H9 (cell line): ENCODE results near the gene AKNA. TPM values are rescaled to one million over a fixed set of nuclear protein-coding genes. Genes with fewer than 3 reads are reported as not detected.

Source experiments
- DNase-seq: peaks from one replicate; pipeline ENCODE4 v3.0.0-alpha.2; 2017
- H2AFZ ChIP-seq: one replicate; pipeline ENCODE4 v1.6.1; 2013; ENCODE audit warnings: mild to moderate bottlenecking, low read length, control low read depth, moderate library complexity
- H2AK5ac ChIP-seq: 2 replicates; pipeline ENCODE4 v1.6.1; 2013; ENCODE audit warnings: low read length, control low read depth, mixed read lengths; ENCODE audit not compliant: insufficient read length
- H2BK120ac ChIP-seq: one replicate; pipeline ENCODE4 v1.6.1; 2013; ENCODE audit warnings: low read depth, mild to moderate bottlenecking, low read length, control low read depth, inconsistent platforms; ENCODE audit not compliant: poor library complexity, severe bottlenecking
- H2BK12ac ChIP-seq: 2 replicates; pipeline ENCODE4 v1.6.1; 2013; ENCODE audit warnings: low read length, control low read depth, mixed read lengths, low read depth; ENCODE audit not compliant: insufficient read length
- H2BK15ac ChIP-seq: 2 replicates; pipeline ENCODE4 v1.6.1; 2013; ENCODE audit warnings: low read depth, low read length, control low read depth
- H2BK20ac ChIP-seq: one replicate; pipeline ENCODE4 v1.6.1; 2013; ENCODE audit warnings: low read depth, mild to moderate bottlenecking, low read length, control low read depth, inconsistent platforms; ENCODE audit not compliant: poor library complexity, severe bottlenecking
- H2BK5ac ChIP-seq: 2 replicates; pipeline ENCODE4 v1.6.1; 2013; ENCODE audit warnings: low read length, control low read depth, mixed read lengths; ENCODE audit not compliant: insufficient read length
- H3K14ac ChIP-seq: 2 replicates; pipeline ENCODE4 v1.6.1; 2013; ENCODE audit warnings: low read length, control low read depth; ENCODE audit not compliant: insufficient read depth
- H3K18ac ChIP-seq: 2 replicates; pipeline ENCODE4 v1.6.1; 2013; ENCODE audit warnings: low read depth, mild to moderate bottlenecking, mixed read lengths, low read length, control low read depth; ENCODE audit not compliant: insufficient read length
- H3K23ac ChIP-seq: 2 replicates; pipeline ENCODE4 v1.6.1; 2013; ENCODE audit warnings: low read length, control low read depth, mixed read lengths, low read depth; ENCODE audit not compliant: insufficient read length
- H3K23me2 ChIP-seq: 2 replicates; pipeline ENCODE4 v1.6.1; 2013; ENCODE audit warnings: low read depth, mild to moderate bottlenecking, mixed read lengths, low read length, control low read depth; ENCODE audit not compliant: insufficient read length, poor library complexity, severe bottlenecking
- H3K27ac ChIP-seq: 2 replicates; pipeline ENCODE4 v1.5.1; 2013; ENCODE audit warnings: low read length, control low read depth, mixed read lengths, low read depth; ENCODE audit not compliant: insufficient read length
- H3K27me3 ChIP-seq: 2 replicates; pipeline ENCODE4 v1.6.1; 2013; ENCODE audit warnings: low read length, control low read depth, inconsistent platforms; ENCODE audit not compliant: insufficient read depth
- H3K4ac ChIP-seq: 2 replicates; pipeline ENCODE4 v1.6.1; 2013; ENCODE audit warnings: low read depth, mild to moderate bottlenecking, control low read depth, inconsistent platforms, low read length, moderate library complexity
- H3K4me1 ChIP-seq: 2 replicates; pipeline ENCODE4 v1.6.1; 2013; ENCODE audit warnings: low read length, control low read depth, inconsistent platforms; ENCODE audit not compliant: insufficient read depth
- H3K4me2 ChIP-seq: 2 replicates; pipeline ENCODE4 v1.6.1; 2013; ENCODE audit warnings: low read length, control low read depth, mixed read lengths; ENCODE audit not compliant: insufficient read length, insufficient read depth
- H3K56ac ChIP-seq: 2 replicates; pipeline ENCODE4 v1.6.1; 2013; ENCODE audit warnings: low read depth, mild to moderate bottlenecking, mixed read lengths, low read length, control low read depth; ENCODE audit not compliant: insufficient read length
- H3K79me1 ChIP-seq: 2 replicates; pipeline ENCODE4 v1.6.1; 2013; ENCODE audit warnings: low read depth, mild to moderate bottlenecking, moderate library complexity, low read length, control low read depth, inconsistent platforms; ENCODE audit not compliant: insufficient read depth, poor library complexity, severe bottlenecking
- H3K79me2 ChIP-seq: 2 replicates; pipeline ENCODE4 v1.6.1; 2013; ENCODE audit warnings: low read length, control low read depth, inconsistent platforms; ENCODE audit not compliant: insufficient read depth
- H3K9ac ChIP-seq: 2 replicates; pipeline ENCODE4 v1.6.1; 2013; ENCODE audit warnings: low read length, control low read depth, mixed read lengths; ENCODE audit not compliant: insufficient read length; ENCODE audit errors: extremely low read depth
- H3K9me3 ChIP-seq: one replicate; pipeline ENCODE4 v1.6.1; 2013; ENCODE audit warnings: low read depth, low read length, inconsistent platforms; ENCODE audit not compliant: control insufficient read depth
- H3T11ph ChIP-seq: one replicate; pipeline ENCODE4 v1.6.1; 2013; ENCODE audit warnings: mild to moderate bottlenecking, low read length, control low read depth, inconsistent platforms
- H4K20me1 ChIP-seq: one replicate; pipeline ENCODE4 v1.6.1; 2013; ENCODE audit not compliant: control insufficient read depth, insufficient read length, insufficient read depth
- H4K5ac ChIP-seq: 2 replicates; pipeline ENCODE4 v1.6.1; 2013; ENCODE audit warnings: low read depth, mild to moderate bottlenecking, mixed read lengths, low read length, control low read depth; ENCODE audit not compliant: insufficient read length
- H4K8ac ChIP-seq: replicated peaks from 2 replicates; pipeline ENCODE4 v1.6.1; 2013; ENCODE audit warnings: low read length, control low read depth, mixed read lengths, low read depth; ENCODE audit not compliant: insufficient read length
- H4K91ac ChIP-seq: 2 replicates; pipeline ENCODE4 v1.6.1; 2013; ENCODE audit warnings: low read depth, mild to moderate bottlenecking, moderate library complexity, mixed read lengths, low read length, control low read depth; ENCODE audit not compliant: insufficient read length
- H3K27ac Mint-ChIP-seq, 3 experiments: 2 replicates in 2 of 3; 3 replicates in 1 of 3; pipeline ENCODE4 v1.8.0; 2020 to 2021; ENCODE audit warnings: mixed read lengths in 3 of 3, mild to moderate bottlenecking in 1 of 3, moderate library complexity in 1 of 3
- H3K27me3 Mint-ChIP-seq: 2 replicates; pipeline ENCODE4 v1.8.0; 2021; ENCODE audit warnings: low read depth, mild to moderate bottlenecking, moderate library complexity, mixed read lengths
- H3K36me3 Mint-ChIP-seq, 3 experiments: 2 replicates in 2 of 3; 3 replicates in 1 of 3; pipeline ENCODE4 v1.8.0; 2020 to 2021; ENCODE audit warnings: low read depth in 3 of 3, mixed read lengths in 3 of 3; ENCODE audit not compliant: insufficient read depth in 1 of 3
- H3K4me1 Mint-ChIP-seq, 2 experiments: 2 replicates each; pipeline ENCODE4 v1.8.0; 2020; ENCODE audit warnings: mixed read lengths in 2 of 2
- H3K4me3 Mint-ChIP-seq, 2 experiments: 2 replicates in 1 of 2; 3 replicates in 1 of 2; pipeline ENCODE4 v1.8.0; 2020 to 2021; ENCODE audit warnings: mild to moderate bottlenecking in 2 of 2, mixed read lengths in 2 of 2, moderate library complexity in 1 of 2
- H3K9me3 Mint-ChIP-seq, 2 experiments: 2 replicates in 1 of 2; 3 replicates in 1 of 2; pipeline ENCODE4 v1.8.0; 2020; ENCODE audit warnings: mild to moderate bottlenecking in 2 of 2, mixed read lengths in 2 of 2, moderate library complexity in 1 of 2
- WGBS: extraction: QIAGEN DNeasy Blood & Tissue Kit; methylation state at CpG from one replicate; pipeline ENCODE4 v1.1.7; 2013; ENCODE audit warnings: missing lambda C conversion rate, low lambda C conversion rate, mixed read lengths; ENCODE audit not compliant: insufficient read length; ENCODE audit errors: extremely low coverage; 5-methylcytosine and 5-hydroxymethylcytosine counted together
- total RNA-seq: library from RNA; stranded (reverse); gene quantifications from 2 replicates; pipeline ENCODE4 v1.2.1, GENCODE V29; 2021
- TF ChIP-seq, protein P1 (sequence below): fragments of 200-600 bp; sonication (generic); conservative IDR thresholded peaks from 3 replicates; pipeline ENCODE4 v1.8.0; 2021; ENCODE audit warnings: antibody characterized with exemption, mild to moderate bottlenecking

AKNA gene
- total RNA-seq, 1 experiment from 2014 or later = 19.7 TPM

DNA sequence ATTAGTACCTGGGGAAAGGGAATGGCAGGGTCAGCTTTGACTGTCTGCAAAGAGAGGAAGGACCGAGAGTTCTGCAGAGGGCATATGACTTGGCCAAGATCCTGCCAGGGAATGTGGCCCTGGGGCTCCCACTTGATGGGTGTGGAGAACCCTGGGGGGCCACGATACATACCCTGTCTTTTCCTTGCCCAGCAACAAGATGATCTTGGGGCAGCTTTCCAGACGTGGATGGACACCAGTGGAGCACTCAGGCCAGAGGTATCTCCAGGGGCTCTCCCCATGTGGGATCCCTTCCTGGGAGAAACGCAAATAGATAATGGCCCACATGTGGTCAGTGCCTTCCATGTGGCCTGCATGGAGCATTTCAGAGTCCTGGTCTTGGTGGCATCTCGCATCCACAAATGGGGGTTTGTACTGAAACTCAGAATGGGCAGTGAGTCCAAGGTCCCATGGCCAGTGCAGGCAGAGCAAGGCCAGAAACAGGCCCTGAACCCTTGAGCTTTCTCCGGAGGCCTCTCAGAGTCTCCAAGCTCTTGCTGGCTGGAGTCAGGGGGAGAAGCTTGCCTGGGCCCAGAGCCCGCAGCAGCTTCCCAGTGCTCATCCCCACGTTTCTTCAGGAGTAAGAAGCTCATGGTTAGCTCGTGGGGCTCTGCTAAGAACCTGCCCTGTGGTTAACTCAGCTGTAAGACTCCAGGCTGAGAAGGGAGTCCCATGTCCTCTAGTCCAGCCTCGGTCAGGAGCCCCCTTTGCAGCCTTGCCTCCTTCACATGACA, 83.2 kb downstream of the AKNA start:
- no peak overlapping the region for H3K4ac ChIP-seq
- H4K8ac ChIP-seq = no peak overlapping the region
- H3K18ac ChIP-seq = no peak overlapping the region
- H4K20me1 ChIP-seq = no peaks in the 10 kb centered on the region
- no peaks in the 10 kb centered on the region for H3K4me1 ChIP-seq
- H3K9me3 ChIP-seq = no peaks in the 10 kb centered on the region
- H3K27ac Mint-ChIP-seq = no peak overlapping the region
- H4K91ac ChIP-seq = no peak overlapping the region
- H3K56ac ChIP-seq = no peak overlapping the region
- H3K27me3 ChIP-seq = no peaks in the 10 kb centered on the region
- H3K4me1 Mint-ChIP-seq = peaks cover 4 to 7% of the 10 kb centered on the region in 2 experiments; a peak in 2 of 4 replicates
- no peak overlapping the region for H2BK12ac ChIP-seq
- H2AK5ac ChIP-seq = no peak overlapping the region
- no peaks in the 10 kb centered on the region; a peak in 1 of 7 replicates for H3K36me3 Mint-ChIP-seq
- H3T11ph ChIP-seq = no peak overlapping the region
- H3K79me1 ChIP-seq = no peaks in the 10 kb centered on the region
- no peak overlapping the region for H3K9ac ChIP-seq
- H3K23ac ChIP-seq = no peak overlapping the region
- no peak overlapping the region for H2BK5ac ChIP-seq
- no CpG with 5 or more reads among the region's 10 CpGs for whole genome bisulfite sequencing
- no peak overlapping the region for H3K4me2 ChIP-seq
- no peaks in the 10 kb centered on the region for H3K79me2 ChIP-seq
- H3K9me3 Mint-ChIP-seq = no peaks in the 10 kb centered on the region
- H3K27ac ChIP-seq = no peak overlapping the region
- no peak overlapping the region for H2BK120ac ChIP-seq
- no peaks in the 10 kb centered on the region for H3K23me2 ChIP-seq
- DNase-seq = no peak
- no peak overlapping the region for H2BK15ac ChIP-seq
- no peaks in the 10 kb centered on the region for H3K27me3 Mint-ChIP-seq
- no peak overlapping the region for H3K4me3 Mint-ChIP-seq
- H3K14ac ChIP-seq = no peak overlapping the region; the same call in 1 of the 2 replicates
- H4K5ac ChIP-seq = no peak overlapping the region
- H2AFZ ChIP-seq = no peak overlapping the region
- no peak overlapping the region for H2BK20ac ChIP-seq
- TF ChIP-seq, protein P1, sequence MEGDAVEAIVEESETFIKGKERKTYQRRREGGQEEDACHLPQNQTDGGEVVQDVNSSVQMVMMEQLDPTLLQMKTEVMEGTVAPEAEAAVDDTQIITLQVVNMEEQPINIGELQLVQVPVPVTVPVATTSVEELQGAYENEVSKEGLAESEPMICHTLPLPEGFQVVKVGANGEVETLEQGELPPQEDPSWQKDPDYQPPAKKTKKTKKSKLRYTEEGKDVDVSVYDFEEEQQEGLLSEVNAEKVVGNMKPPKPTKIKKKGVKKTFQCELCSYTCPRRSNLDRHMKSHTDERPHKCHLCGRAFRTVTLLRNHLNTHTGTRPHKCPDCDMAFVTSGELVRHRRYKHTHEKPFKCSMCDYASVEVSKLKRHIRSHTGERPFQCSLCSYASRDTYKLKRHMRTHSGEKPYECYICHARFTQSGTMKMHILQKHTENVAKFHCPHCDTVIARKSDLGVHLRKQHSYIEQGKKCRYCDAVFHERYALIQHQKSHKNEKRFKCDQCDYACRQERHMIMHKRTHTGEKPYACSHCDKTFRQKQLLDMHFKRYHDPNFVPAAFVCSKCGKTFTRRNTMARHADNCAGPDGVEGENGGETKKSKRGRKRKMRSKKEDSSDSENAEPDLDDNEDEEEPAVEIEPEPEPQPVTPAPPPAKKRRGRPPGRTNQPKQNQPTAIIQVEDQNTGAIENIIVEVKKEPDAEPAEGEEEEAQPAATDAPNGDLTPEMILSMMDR = no peak
